ENCODE measurements around the gene GNB1.

DNA sequence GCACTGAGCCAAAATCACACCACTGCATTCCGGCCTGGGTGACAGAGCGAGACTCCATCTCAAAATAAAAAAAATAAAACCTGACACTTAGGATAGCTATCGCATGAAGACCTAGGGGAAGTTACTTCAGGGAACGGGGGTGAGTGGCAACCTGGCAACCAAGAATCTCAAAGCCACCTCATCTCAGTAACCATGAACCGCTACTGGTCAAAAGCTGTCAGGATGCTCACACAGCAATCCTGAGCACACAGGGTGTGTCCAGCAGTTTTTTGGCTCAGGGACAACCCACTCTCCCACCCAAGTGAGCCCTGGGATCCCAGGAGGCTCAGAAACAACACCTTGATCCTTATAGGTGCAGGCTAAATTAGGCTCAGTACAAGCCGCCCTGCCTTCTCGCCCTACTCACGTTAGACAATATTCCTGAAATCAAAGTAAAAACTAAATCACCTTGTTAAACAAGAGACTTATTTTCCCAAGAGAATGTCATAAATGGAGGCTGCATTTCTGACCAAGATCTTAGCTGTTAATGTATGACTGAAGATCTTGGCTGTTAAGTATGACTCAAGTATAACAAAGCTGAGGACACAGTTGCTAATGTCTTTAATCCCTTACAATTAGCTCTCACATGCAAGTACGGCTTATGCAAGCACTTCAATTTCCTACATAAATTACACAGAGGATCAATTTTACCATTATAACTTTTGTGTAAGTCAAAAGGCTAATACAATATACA lies 64.4 kb downstream of the GNB1 start:
- no peak for TF ChIP-seq CTCF (conservative IDR thresholded peaks at IDR 0.05; ENCODE audit: low read depth, low read length)
- TF ChIP-seq BHLHE40 (IDR thresholded peaks at IDR 0.05; ENCODE audit: low read depth, low read length), result no peak
- no peak for TF ChIP-seq RAD21 (IDR thresholded peaks at IDR 0.05; ENCODE audit: low read length)
- no peak for TF ChIP-seq POLR2A (IDR thresholded peaks at IDR 0.05; ENCODE audit: low read depth, low read length)

All from IMR-90 (cell line).